Measurements from ENCODE around the gene SLITRK2.

GRCh38 chrX:145848857-145849256 is 31.2 kb downstream of the SLITRK2 start:
- TF ChIP-seq CTCF (IDR thresholded peaks at IDR 0.05 in 4 of 5, conservative IDR thresholded peaks at IDR 0.05 in 1 of 5) (no peak), POLR2A (IDR thresholded peaks at IDR 0.05) (no peak)

Data from gastrocnemius medialis (tissue), 4 donors.